ENCODE results near the gene MEPE.

Gene MEPE

GRCh38 chr4:87843936-87844335 is 11.2 kb downstream of the MEPE start:
- DNase-seq: peak in 1 of 2 donors; percentile 23

GRCh38 chr4:87844452-87844851 is 11.7 kb downstream of the MEPE start:
- DNase-seq: no peak

- DNase-seq: no peak
Measured at GRCh38 chr4:87846226-87846625, 13.5 kb downstream of the MEPE start.

GRCh38 chr4:87848622-87849351 is 16.0 kb downstream of the MEPE start:
- DNase-seq: peak; percentile 15 to 40

GRCh38 chr4:87849612-87850011 is 16.8 kb downstream of the MEPE start:
- DNase-seq: no peak

GRCh38 chr4:87851332-87851731 is 18.6 kb downstream of the MEPE start:
- peak in 1 of 2 donors; percentile 32 for DNase-seq

GRCh38 chr4:87851953-87852352 is 19.2 kb downstream of the MEPE start:
- no peak for DNase-seq

- peak in 1 of 2 donors; percentile 11 for DNase-seq
Measured at GRCh38 chr4:87853108-87853507, 20.3 kb downstream of the MEPE start.

GRCh38 chr4:87853891-87854290 is 21.1 kb downstream of the MEPE start:
- DNase-seq: no peak

GRCh38 chr4:87855559-87855958 is 22.8 kb downstream of the MEPE start:
- no peak for DNase-seq

GRCh38 chr4:87856816-87857215 is 24.0 kb downstream of the MEPE start:
- DNase-seq: no peak

GRCh38 chr4:87857789-87858188 is 25.0 kb downstream of the MEPE start:
- DNase-seq: no peak

- DNase-seq: no peak
Measured at GRCh38 chr4:87862236-87862635, 29.5 kb downstream of the MEPE start.

GRCh38 chr4:87863486-87863885 is 30.7 kb downstream of the MEPE start:
- no peak for DNase-seq

- DNase-seq: no peak
Measured at GRCh38 chr4:87864321-87864720, 31.6 kb downstream of the MEPE start.

- DNase-seq: no peak
Measured at GRCh38 chr4:87865288-87865687, 32.5 kb downstream of the MEPE start.

- no peak for DNase-seq
Measured at GRCh38 chr4:87865960-87866598, 33.3 kb downstream of the MEPE start.

GRCh38 chr4:87868522-87868921 is 35.8 kb downstream of the MEPE start:
- no peak for DNase-seq

GRCh38 chr4:87872028-87872427 is 39.3 kb downstream of the MEPE start:
- no peak for DNase-seq

GRCh38 chr4:87875191-87875590 is 42.4 kb downstream of the MEPE start:
- DNase-seq: no peak

- DNase-seq: no peak
Measured at GRCh38 chr4:87880106-87880505, 47.3 kb downstream of the MEPE start.

GRCh38 chr4:87881115-87881514 is 48.3 kb downstream of the MEPE start:
- no peak for DNase-seq

- DNase-seq: no peak
Measured at GRCh38 chr4:87882321-87882720, 49.6 kb downstream of the MEPE start.

- no peak for DNase-seq
Measured at GRCh38 chr4:87882861-87883260, 50.1 kb downstream of the MEPE start.
